GM21423 (cell line): ENCODE data around the gene DLX4.

Experiments
- ATAC-seq: cut with Tn5 transposase; IDR thresholded peaks from one replicate; pipeline ENCODE4 v1.9.1; 2021; ENCODE audit warnings: mild to moderate bottlenecking, moderate library complexity; ENCODE audit not compliant: unreplicated experiment

The DLX4 gene

DNA sequence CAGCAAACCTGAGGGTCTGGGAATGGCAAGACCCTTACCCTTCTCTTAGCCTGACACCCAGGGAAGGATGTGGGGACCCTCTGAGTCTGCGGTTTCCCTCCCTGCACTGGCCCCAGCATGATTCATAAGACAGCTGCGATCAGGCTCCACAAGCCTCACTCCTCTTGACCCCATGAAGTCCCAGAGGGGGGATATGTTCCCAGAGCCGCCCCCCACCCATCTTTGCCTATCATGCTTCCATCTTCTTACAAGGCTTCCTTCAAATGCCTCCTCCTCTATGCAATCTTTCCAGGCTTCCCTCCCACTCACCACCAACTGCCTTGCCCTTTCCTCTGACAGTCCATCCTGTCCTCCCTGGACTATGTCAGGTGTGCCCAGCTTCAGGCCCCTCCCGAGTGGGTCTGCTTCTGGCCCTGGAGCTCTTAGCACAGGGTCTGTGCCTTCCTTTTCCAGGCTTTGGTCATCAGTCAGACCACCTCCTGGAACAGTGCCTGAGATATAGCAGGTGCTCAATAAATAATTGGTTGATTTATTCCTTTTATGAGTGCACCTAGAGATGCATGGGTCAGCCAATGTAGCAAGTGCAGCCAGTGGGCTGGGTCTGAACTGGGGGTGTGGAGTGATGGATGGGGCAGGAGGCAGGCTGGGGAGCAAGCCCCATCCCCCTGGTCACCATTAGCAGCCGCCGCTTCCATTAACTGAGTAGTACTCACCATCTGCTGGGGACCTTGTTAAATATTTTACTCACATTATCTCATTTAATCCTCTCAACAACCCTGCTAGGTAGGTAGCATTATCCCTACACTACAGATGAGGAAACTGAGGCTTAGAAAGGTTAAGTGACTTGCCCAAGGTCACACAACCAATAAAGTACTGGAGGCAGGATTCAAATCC, 17.7 kb downstream of the DLX4 start:
- ATAC-seq: no peak

DNA sequence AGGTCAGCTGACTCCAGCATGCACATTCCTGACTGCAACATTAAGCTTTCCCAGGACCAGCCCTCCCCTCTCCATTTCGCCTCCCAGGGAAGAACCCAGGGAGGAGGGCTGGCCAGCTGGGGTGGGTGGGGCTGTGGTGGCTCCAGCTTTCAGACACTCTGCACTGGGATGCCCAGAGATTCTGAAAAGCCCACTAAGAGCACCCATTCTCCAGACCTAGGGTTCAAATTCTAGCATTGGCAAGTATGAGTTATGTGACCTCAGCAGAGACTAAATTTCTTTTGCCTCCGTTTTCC, 18.2 kb downstream of the DLX4 start:
- ATAC-seq: no peak

DNA sequence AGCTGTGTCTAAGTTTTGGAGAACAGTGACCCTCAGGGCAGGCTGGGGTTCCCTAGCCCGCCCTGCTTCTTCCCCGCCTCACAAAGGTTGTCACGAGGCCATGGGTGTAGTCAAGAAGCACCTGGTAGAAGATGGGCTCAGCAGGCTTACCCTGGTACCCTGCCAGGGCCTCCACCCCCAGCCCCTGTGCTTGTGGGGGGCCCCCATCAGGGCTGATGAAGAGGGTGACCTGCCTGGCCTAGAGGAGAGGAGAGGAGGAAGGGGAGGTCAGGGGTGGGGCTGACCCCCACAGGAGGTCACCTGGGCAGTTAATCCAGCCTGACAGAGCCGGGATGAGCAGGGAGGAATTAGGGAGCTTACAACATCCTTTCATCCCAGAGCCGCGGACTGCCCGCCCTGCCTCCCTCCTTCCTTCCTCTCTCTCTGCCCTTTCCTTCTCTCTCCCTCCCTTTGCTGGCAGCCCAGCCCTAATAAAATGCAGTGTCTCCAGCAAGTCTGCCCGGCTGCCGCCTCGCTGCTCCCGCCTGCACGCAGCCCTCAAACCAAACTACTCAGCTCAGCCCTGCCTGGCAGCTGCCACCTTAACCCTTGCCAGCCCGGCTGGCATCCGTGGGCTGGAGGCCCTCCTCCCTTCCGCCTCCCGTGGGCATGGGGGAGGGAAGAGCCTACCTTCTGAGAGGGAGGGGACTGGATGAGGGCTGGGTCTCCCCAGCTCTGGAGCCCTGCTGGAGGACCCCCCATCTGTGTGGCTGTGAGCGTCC, 18.9 kb downstream of the DLX4 start:
- no peak for ATAC-seq

DNA sequence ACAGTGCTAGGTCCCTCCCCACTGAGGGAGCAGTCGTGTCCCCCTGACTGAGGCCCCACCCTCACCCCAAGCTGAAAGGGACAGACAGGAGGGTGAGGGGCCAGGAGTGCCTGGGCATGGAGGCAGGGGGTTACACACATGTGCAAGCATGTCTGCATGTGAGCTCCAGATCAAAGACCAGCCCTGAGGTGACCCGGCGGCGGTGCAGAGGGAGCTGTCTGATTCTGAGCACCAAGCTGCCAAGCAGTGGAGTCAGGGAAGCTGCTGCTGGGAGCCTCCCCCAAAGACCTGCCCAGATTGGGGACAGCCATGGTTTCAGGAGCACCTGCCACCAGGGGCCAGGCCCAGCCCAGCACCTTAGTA, 20.5 kb downstream of the DLX4 start:
- ATAC-seq: no peak

DNA sequence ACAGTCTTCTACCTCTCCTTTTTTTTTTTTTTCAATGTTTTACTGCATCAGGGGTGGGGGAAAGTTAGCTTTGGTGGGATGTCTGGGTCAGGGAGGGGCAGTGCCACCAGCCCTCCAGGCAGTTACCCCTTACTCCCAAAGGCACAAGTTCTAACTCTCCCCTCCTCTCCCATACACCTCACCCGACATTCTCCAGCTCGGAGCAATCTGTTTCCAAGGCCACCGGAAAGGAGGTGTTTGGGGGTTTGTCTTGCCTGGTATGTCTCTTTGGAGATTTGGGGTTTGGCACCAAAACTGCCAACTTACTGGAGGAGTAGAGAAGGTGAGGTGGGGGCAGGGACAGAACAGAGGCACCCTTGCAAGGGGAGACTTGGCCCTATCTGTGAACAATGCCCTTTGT, 21.3 kb downstream of the DLX4 start:
- ATAC-seq: no peak

DNA sequence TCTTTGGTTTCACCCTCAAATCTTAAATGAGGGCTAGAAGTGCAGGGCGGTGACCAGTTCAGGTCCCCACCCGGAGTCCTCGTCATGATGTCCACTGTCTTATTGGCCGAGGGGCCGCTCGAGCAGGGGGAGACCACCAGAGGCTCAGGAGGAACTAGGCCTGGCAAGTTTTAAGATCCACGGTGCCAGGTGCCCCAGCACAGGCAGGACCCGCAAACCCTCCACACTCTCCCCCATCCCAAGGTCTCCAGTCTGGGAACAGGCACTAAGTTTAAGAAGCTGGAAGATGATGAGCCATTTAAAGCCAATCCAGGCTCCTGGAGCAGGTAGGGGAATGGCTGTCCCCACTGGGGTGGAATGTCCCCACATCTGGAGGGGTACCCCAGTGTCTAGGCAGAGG, 21.9 kb downstream of the DLX4 start:
- no peak for ATAC-seq

DNA sequence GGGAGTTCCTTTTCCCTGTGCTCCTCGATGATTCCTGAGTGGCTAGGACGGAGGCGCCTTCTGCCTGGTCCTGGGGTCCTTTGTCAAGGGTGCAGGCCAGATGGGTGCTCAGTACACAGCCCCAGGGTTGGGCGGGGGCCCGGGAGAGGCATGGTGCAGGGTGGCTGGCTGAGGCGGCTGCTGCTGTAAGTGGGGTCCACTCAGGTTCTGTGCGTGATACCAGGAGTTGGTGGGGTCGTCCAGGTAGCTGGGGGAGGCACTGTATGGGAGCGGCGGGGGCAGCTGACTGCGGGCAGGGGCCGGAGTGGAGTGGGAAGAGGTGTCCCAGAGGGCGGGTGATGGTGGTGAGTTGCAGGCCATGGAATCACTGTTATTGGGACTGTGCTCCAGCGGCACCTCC, 22.4 kb downstream of the DLX4 start:
- no peak for ATAC-seq

DNA sequence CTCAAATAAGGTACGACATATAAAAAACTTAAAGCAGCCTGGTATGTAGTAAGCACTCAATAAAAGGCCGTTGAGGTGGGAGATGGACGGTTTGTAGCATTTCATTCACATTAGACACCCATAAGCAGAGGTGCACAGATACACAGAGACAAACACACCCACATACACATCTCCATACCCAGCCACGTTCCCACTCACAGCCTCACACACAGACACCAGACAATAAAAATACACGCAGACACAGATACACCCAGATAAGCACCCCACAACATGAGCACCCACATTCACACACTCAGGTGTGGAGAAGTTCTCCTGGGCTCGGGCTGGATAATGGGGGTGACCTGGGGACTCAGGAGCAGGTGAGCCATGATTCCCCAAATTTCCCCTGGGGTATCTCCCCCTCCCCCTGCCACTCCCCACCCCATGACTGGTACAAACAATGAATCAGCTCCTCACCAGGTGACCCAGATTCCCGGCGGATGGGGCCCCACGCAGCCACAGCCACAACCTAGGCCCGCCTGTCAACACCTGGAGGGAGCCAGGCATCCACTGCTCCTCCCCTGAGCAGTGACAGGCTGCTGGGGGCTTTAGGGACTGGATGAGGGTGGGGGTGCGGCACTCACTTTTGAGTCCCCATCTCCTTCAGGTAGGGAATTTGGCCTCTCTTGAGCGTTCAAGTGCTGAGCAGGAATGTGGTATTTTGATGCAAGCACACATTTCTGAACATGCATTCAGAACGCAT, 23.4 kb downstream of the DLX4 start:
- ATAC-seq: no peak

DNA sequence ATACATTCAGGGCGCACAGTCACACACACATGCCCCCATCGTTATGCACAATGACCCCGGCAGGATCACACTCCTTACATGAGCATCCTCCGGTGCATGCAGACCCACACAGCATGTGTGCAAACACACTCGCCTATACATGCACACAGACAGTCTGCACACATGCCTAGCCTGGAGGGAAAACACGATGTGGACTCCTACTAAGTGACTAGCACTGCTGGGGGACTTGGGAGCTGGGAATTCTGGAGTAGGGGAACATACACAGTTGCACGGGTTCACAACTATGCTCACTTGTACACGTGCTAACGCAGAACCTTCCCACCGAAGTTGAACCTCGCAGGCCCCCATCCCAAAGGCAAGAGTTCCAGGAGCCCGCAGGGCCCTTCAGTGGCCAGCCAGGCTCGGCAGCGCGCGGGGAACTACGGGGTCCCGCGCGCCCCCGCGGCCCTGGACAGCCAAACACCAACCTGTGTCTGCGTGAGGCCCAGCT, 24.0 kb downstream of the DLX4 start:
- ATAC-seq: no peak

DNA sequence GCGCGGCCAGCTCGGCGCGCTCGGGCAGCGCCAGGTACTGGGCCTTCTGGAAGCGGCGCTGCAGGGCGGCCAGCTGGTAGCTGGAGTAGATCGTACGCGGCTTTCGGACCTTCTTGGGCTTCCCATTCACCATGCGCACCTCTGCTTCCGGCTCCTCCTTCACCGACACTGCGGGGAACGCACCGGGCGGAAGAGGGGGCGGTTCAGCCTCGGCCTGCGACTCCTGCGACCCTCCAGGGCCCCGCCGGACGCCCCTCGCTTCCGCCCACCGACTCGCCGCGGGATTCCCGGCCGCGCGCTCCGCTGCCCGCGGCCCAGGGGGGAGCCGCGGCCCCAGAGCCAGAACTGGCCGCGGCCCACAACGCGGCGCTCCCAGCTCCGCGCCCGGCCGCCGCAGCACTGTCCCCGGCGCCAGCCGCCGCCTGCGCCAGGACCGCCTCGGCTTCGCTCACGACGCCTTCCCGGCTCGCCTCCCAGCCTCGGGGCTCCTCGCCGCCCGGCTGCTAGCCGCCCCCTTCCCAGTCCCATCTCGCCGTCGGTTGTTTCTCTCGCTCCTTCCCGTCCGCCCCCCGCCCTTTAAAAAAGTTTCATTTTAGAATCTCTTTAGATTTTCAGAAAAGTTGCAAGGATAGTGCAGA, 24.6 kb downstream of the DLX4 start:
- no peak for ATAC-seq

DNA sequence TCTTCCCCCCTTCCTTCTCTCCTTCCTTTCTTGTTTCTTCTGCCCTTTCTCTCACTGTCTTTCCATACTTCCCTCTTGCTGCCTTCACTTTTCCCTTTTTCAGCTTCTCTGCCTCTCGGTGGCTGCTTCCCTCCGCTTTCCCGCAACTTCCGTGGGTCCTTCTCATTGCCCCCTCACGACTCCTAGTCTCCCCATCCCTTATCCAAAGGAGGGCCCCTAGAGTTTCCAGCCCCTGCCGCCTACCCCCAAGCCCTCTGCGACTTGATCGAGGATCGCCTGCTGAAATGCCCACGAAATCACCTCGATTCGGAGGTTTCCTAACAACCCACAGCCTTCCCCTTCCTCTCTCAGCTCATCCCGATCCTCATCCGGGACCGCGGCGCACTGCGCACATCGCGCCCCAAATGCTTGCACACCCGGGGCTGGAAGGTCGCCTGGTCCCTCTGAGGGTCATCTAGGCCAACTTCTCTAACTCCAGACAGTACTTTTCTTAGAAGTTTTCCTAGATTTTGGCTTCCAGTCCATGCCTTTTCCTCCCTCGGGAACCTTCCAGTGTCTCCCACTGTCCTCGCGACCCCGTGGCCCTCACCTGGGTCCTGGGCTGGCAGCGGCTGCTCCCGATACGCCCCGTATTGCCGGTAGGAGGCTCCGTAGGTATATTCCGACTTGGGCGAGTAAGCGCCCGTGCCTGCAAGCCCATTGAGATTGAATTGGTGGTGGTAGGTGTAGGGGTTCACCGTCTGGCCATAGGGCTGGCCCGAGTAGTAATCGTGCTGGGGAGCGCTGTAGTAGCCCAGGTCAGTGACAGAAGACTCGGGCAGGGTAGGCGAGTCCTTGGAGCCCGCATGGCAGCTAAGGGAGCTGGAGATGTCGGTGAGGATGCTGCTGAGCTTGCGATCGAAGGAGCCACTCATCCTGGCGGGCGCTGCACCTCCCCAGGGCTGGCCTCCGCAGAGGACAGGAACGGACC, 25.4 kb downstream of the DLX4 start:
- ATAC-seq: no peak

DNA sequence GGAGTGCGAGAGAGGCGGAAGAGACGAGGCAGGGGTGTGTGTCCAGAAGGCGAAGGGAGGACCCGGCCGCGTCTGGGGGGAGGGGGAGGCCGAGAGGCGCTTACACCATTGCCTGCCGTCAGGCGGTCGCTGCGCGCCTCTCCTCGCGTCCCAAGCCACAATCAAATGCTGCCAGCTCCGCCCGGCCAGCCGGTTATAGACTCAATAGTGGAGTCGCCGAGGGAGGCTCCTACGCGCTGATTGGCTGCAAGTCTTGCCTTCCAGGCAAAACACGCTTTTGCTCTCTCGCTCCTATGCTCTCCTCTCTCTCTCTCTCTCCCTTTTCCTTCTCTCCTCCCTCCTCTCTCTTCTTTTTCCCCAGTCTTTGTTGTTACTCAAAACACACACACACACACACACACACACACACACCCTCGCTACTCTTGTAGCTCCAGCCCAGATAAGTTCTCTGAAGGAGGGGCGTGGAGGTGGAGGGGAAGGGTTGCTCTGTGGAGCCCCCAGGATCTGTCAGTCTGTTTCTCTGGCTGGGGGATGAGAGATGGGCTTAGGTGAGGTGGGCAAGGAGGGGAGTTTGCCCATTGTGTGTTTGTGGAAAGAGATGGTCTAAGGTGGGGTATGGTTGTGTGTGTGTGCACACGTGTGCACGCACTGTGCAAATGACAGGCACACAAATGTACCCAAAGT, 26.2 kb downstream of the DLX4 start, which contains the start of gene DLX3:
Gene DLX3, minus strand, starts transcription at position 170 of the 684 bp plus-strand sequence. CDS start 226 bp downstream, outside the sequence.
- ATAC-seq: no peak

DNA sequence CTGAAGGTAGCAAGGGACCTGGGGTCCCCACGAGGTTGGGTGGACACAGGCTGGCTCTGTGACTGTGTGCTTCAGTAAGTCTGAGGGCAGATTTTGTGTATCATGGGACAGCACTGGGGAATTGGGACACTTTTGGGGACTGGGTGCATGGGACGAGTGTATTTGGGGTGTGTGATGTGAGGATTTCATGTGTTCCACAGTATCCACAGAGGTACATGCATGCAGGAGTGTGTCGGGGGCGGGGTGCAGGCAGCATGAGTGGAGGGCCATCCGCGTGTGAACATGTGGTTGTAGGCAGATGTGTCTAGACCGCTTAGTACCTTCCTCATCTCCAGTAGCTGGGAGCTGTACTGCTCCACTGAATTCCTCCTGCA, 27.1 kb downstream of the DLX4 start:
- no peak for ATAC-seq

DNA sequence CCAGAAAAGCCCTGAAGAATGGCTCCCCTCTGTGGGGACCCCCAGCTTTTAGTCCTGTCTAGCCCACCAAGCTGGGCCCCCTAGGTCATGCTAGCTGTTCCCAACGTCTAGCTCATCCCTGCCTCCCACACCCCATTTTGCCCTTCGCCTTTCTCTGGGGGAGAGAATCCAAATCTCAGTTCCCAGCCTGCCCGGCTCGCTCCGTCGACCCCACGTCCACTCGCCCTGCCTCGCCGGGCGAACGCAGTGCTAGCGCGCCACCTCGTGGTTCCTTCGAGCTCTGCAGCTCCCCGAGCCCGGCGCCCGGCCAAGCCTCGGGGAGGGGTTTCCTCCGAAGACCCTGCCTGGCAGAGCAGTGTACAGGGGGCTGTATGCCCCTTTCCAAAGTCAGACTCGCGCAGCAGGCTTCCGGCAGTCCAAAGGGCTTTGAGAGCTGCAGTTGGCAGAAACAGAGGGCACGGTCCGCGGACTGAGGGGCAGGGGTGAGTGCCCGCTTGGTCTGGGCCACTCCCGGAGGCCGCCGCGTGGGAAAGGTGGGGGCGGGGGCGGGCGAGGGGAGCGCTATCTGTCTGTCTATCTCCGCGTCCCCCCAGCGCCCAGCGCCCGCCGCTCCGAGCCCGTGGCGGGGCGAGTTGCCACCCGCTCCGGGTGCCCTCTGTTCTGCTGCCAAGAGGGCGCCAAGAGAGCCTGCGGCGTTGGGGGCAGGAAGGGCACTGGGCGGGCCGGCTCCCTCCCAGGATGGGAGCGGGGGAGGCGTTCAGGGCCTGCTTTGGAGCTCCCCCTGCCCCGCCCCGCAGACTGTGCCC, 27.7 kb downstream of the DLX4 start:
- no peak for ATAC-seq

DNA sequence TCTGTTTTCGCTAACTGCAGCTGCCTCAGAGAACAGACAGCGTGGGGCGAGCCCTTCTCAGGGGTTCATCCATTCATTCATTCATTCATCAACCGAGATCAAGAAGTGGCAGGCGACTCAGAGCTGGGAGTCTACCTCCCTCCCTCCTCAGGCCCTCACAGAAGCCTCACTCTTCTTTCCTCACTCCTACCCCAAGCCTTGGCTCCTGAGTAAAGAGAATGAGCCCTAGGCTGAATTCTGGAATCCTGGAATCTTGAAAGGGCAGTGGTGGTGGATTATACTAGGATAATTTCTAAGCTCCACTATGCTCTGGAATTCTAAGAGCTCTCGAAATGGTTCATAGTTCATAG, 28.3 kb downstream of the DLX4 start:
- ATAC-seq: no peak

DNA sequence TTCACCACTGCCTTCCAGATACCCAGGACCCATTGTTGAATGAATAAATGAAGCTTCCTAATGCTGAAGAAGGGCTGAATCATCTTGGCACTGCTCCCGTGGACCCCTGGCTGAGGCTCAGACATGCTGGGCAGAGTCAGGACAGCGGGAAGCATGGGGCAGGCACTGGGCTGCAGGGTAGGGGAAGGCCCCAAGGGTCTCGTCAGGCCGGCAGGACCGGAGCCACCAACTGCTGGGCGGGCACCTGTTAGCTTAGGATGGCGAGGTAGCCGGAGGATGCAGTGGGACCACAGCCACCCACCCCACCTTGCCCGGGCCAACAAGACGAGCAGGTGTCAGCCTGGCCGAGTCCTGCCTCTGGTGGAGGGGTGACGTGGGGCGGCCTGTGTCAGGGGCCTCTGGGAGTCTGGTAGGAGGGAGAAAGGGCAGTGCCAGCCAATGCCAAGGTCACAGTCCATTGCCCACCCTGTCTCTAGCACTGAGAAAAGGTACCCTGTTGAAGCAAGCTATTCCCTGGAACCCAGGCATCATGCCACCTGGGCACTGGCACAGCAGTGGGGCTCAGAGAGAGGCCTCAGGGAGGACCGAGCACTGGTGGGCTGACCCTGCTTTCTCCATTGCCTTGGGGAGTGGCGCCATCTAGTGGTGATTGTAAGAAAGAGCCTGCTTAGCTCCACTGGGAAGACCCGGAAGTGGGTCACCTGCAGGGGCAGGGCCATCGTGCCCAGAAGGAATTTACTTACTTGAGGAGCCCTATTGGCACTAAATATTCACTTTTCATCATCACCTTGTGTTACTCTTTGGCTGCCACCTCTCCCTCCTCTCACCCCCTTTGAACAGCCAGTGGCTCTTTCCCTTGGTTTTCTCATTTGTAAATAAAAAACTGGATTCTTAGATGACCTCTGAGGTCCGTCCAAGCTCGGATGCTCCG, 29.0 kb downstream of the DLX4 start:
- ATAC-seq: no peak

DNA sequence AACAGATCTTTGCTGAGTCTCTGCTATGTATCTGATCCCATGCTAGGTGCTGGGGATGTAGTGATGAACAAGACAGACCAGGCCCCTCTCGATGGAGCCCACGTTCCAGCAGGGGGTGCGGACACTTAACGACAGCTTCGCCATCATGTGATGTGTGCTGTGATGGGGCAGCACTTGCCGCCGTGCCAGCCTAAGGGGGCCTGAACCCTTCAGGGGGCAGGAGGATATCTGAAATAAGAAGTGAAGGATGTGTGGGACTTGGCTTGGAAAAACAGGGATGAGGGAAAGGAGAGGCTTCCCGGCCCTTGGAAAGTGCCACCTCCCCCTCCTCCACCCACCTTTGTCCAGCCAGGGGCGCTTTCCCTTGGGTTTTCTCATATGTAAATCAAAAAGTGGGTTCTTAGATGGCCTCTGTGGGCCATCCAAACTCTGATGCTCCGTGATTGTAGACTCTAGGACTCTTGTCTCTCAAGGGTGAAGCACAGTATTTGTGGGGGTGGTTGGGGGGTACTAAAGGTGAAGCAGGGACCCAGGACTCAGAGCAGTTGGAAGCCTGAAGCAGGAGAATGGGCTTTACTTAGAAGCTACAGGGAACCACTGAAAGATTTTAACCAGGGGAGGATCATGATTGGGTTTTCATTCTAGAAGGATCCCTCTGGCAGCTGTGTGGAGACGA, 30.0 kb downstream of the DLX4 start:
- ATAC-seq: no peak
